Fibroblast of lung (primary cell): ENCODE measurements around the gene KIAA1191. TPM values are rescaled to one million over a fixed set of nuclear protein-coding genes. Genes with fewer than 3 reads are reported as not detected.

Experiments used
- DNase-seq, 2 donors: peaks; one replicate each; pipeline versions ENCODE4 v3.0.0 to v3.0.0-alpha.2; 2010; ENCODE audit warnings: low read depth in 2 of 2
- H2AFZ ChIP-seq: 2 replicates; pipeline ENCODE4 v1.5.1; 2012; ENCODE audit warnings: low read length, control low read depth, inconsistent platforms
- H3K27ac ChIP-seq: 2 replicates; pipeline ENCODE4 v1.5.1; 2011; ENCODE audit warnings: low read length, control low read depth; ENCODE audit not compliant: insufficient read depth
- H3K27me3 ChIP-seq: 2 replicates; pipeline ENCODE4 v1.5.1; 2011; ENCODE audit warnings: mild to moderate bottlenecking, low read length; ENCODE audit not compliant: control insufficient read depth, insufficient read depth
- H3K36me3 ChIP-seq: 2 replicates; pipeline ENCODE4 v1.5.1; 2011; ENCODE audit warnings: low read length; ENCODE audit not compliant: control insufficient read depth, insufficient read depth
- H3K4me1 ChIP-seq: 2 replicates; pipeline ENCODE4 v1.5.1; 2011; ENCODE audit warnings: low read length; ENCODE audit not compliant: control insufficient read depth, insufficient read depth; ENCODE audit errors: extremely low read depth
- H3K4me2 ChIP-seq: 2 replicates; pipeline ENCODE4 v1.5.1; 2011; ENCODE audit warnings: low read length, control low read depth; ENCODE audit not compliant: insufficient read depth; ENCODE audit errors: extremely low read depth
- H3K4me3 ChIP-seq, 4 experiments: fragments of 200-600 bp in 1 of 4; sonication (generic) in 1 of 4; replicated peaks in 1 of 4; 2 replicates each; pipeline ENCODE4 v1.5.1; 2011 to 2016; ENCODE audit warnings: low read length in 4 of 4, low read depth in 3 of 4, mild to moderate bottlenecking in 3 of 4, control low read depth in 2 of 4, inconsistent platforms in 1 of 4, mixed read lengths in 1 of 4; ENCODE audit not compliant: insufficient read depth in 1 of 4; ENCODE audit errors: control extremely low read depth in 1 of 4
- H3K79me2 ChIP-seq: 2 replicates; pipeline ENCODE4 v1.5.1; 2012; ENCODE audit warnings: mild to moderate bottlenecking, low read length, inconsistent platforms; ENCODE audit not compliant: control insufficient read depth, insufficient read depth
- H3K9ac ChIP-seq: 2 replicates; pipeline ENCODE4 v1.5.1; 2011; ENCODE audit warnings: mild to moderate bottlenecking, low read length, control low read depth; ENCODE audit not compliant: insufficient read depth
- H3K9me3 ChIP-seq: 2 replicates; pipeline ENCODE4 v1.5.1; 2012; ENCODE audit warnings: low read depth, low read length; ENCODE audit not compliant: control insufficient read depth, insufficient read depth
- H4K20me1 ChIP-seq: 2 replicates; pipeline ENCODE4 v1.5.1; 2011; ENCODE audit warnings: low read length; ENCODE audit not compliant: control insufficient read depth, insufficient read depth; ENCODE audit errors: extremely low read depth
- EZH2 ChIP-seq: IDR thresholded peaks from 2 replicates; pipeline ENCODE4 v1.5.1; 2012; ENCODE audit warnings: low read length, control low read depth, mild to moderate bottlenecking; ENCODE audit errors: missing control alignments
- polyA plus RNA-seq, 2 donors: library from polyadenylated mRNA; depleted of rRNA in 1 of 2; stranded (reverse) in 1 of 2; unstranded in 1 of 2; fragments of >200 nt; gene quantifications; 2 replicates each; pipeline ENCODE4 v1.2.1, GENCODE V29; 2011 to 2012; ENCODE audit warnings: missing spikeins in 1 of 2
- total RNA-seq: library from RNA; depleted of rRNA; stranded (reverse); fragments of >200 nt; gene quantifications from 2 replicates; pipeline ENCODE4 v1.2.1, GENCODE V29; 2014
- TF ChIP-seq, protein P1 (sequence below), 2 donors: IDR thresholded peaks in 1 of 2; conservative IDR thresholded peaks in 1 of 2; 1 replicate in 1 of 2; 2 replicates in 1 of 2; pipeline ENCODE4 v1.5.1; 2011 to 2012; ENCODE audit warnings: low read length in 2 of 2, control low read depth in 1 of 2, inconsistent platforms in 1 of 2, low read depth in 1 of 2, mild to moderate bottlenecking in 1 of 2

Gene KIAA1191
- total and polyA plus RNA-seq, 2 donors (not counting 1 experiment from before 2014, with no cell fraction given), result 89.5 to 101 TPM

DNA sequence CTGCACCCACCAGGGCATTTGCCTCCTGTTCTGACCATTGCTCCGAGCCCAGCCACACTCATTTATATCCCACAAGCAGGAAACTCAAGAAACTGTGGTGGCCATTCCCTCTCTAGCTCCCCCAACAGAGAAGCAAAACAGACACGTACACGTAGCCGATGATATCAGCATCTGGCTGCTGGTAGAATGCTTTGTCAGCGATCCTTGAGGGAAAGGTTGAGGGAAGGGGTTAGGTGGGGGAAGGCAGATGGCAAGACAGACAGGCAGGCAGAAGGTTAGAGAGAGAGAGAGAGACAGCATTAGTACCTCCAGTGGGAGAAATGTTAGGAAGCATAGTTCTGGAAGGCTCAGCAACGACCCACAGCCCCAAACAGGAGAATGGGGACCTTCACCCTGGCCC lies 34.8 kb upstream of the KIAA1191 start:
- H3K4me1 ChIP-seq, result peaks cover 3% of the 10 kb centered on the region
- no peaks in the 10 kb centered on the region for H4K20me1 ChIP-seq
- H3K4me2 ChIP-seq, result no peak overlapping the region
- peaks cover 10% of the 10 kb centered on the region for H3K36me3 ChIP-seq
- DNase-seq, result peak in 1 of 2 donors; percentile 57
- H3K9me3 ChIP-seq, result no peaks in the 10 kb centered on the region
- no peak overlapping the region for H3K4me3 ChIP-seq
- H2AFZ ChIP-seq, result no peak overlapping the region
- H3K27me3 ChIP-seq, result no peaks in the 10 kb centered on the region
- H3K9ac ChIP-seq, result no peak overlapping the region
- H3K79me2 ChIP-seq, result no peaks in the 10 kb centered on the region
- TF ChIP-seq, protein P1, sequence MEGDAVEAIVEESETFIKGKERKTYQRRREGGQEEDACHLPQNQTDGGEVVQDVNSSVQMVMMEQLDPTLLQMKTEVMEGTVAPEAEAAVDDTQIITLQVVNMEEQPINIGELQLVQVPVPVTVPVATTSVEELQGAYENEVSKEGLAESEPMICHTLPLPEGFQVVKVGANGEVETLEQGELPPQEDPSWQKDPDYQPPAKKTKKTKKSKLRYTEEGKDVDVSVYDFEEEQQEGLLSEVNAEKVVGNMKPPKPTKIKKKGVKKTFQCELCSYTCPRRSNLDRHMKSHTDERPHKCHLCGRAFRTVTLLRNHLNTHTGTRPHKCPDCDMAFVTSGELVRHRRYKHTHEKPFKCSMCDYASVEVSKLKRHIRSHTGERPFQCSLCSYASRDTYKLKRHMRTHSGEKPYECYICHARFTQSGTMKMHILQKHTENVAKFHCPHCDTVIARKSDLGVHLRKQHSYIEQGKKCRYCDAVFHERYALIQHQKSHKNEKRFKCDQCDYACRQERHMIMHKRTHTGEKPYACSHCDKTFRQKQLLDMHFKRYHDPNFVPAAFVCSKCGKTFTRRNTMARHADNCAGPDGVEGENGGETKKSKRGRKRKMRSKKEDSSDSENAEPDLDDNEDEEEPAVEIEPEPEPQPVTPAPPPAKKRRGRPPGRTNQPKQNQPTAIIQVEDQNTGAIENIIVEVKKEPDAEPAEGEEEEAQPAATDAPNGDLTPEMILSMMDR (conservative IDR thresholded peaks at IDR 0.05 in 1 of 2, IDR thresholded peaks at IDR 0.05 in 1 of 2; ENCODE audit: low read depth in 1 of 2, low read length in 2 of 2), result no peak
- TF ChIP-seq EZH2, result no peak
- H3K27ac ChIP-seq, result no peak overlapping the region

DNA sequence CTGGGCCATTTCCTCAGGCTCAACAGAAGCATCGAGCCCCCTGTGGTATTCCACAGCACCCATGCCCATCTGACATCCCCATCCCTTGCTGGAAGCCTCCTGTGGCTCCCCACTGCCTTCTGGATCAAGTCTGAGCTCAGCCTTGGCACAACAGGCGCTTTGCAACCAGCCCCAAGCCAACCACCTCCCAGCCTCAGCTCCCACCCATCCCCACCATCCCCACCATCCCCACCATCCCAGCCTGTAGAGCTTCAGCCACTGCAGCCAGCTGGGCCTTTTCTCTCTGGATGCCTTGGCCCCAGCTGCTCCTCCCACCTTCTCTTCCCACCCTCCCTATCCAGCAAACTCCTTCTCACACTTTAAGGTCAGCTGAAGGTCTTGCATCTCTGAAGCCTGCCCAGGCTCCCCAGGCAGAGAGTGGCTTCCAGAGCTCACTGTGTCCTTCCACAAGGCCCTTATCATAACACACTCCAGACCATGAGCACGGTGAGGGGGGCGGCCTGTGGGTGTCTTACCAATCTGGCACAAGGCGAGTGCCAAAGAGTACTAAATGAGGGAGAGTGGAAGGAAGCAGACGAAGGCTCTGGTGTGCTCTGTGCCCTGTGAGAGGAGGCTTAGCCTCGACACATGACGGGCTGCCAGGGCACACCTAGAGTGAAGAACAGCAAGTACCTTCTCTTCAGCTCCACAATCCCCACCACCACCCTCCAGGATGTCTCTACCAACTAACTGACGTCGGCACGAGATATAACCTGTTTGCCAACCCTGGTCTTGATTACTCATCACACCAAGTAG lies 33.5 kb upstream of the KIAA1191 start:
- H3K4me2 ChIP-seq, result no peak overlapping the region
- H3K27me3 ChIP-seq, result no peaks in the 10 kb centered on the region
- H3K4me1 ChIP-seq, result peaks cover 3% of the 10 kb centered on the region
- no peak overlapping the region for H3K9ac ChIP-seq
- H2AFZ ChIP-seq, result no peak overlapping the region
- peak in 1 of 2 donors; percentile 89 for DNase-seq
- no peaks in the 10 kb centered on the region for H3K79me2 ChIP-seq
- no peaks in the 10 kb centered on the region for H3K9me3 ChIP-seq
- H3K4me3 ChIP-seq, result no peak overlapping the region
- TF ChIP-seq, protein P1 (conservative IDR thresholded peaks at IDR 0.05 in 1 of 2, IDR thresholded peaks at IDR 0.05 in 1 of 2; ENCODE audit: low read depth in 1 of 2, low read length in 2 of 2), result no peak
- no peak for TF ChIP-seq EZH2
- no peak overlapping the region for H3K27ac ChIP-seq
- H3K36me3 ChIP-seq, result peaks cover 10% of the 10 kb centered on the region
- H4K20me1 ChIP-seq, result no peaks in the 10 kb centered on the region

DNA sequence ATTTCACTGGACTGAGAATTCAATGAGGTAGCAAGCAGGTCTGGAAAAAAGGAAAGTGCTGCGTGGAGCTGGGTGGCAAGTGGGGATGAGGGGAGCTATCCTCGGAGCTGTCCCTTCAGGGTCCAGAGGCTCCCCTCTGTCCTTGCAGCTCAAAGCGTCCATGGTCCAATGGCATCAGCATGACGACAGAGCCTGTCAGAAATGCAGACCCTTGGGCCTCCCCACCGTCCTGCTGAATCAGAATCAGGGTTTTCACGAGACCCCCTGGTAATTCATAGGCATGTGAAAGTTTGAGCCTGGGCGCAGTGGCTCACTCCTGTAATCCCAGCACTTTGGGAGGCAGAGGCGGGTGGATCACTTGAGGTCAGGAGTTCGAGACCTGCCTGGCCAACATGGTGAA lies 32.5 kb upstream of the KIAA1191 start:
- H3K4me2 ChIP-seq, result no peak overlapping the region
- DNase-seq, result no peak
- peaks cover 10% of the 10 kb centered on the region for H3K36me3 ChIP-seq
- peaks cover 2% of the 10 kb centered on the region for H3K79me2 ChIP-seq
- no peak overlapping the region for H2AFZ ChIP-seq
- no peak overlapping the region for H3K9ac ChIP-seq
- no peaks in the 10 kb centered on the region for H3K9me3 ChIP-seq
- H3K27ac ChIP-seq, result no peak overlapping the region
- no peak overlapping the region for H3K4me3 ChIP-seq
- H4K20me1 ChIP-seq, result no peaks in the 10 kb centered on the region
- TF ChIP-seq, protein P1 (conservative IDR thresholded peaks at IDR 0.05 in 1 of 2, IDR thresholded peaks at IDR 0.05 in 1 of 2; ENCODE audit: low read depth in 1 of 2, low read length in 2 of 2), result no peak
- no peak for TF ChIP-seq EZH2
- no peaks in the 10 kb centered on the region for H3K27me3 ChIP-seq
- peaks cover 6% of the 10 kb centered on the region for H3K4me1 ChIP-seq
